MM.1S (cell line): ENCODE data around the gene SUSD1.

Experiments used
- DNase-seq: peaks from one replicate; pipeline ENCODE4 v3.0.0-alpha.2; 2015
- H2AFZ ChIP-seq: fragments of 300-600 bp; sonication (generic); 2 replicates; pipeline ENCODE4 v1.6.0; 2016; ENCODE audit warnings: antibody characterized with exemption, low read length
- H3F3A ChIP-seq: fragments of 300-600 bp; sonication (generic); 2 replicates; pipeline ENCODE4 v1.6.1; 2016; ENCODE audit warnings: mild to moderate bottlenecking, antibody characterized with exemption, low read length, moderate library complexity, mixed read lengths; ENCODE audit not compliant: insufficient read depth
- H3K27ac ChIP-seq: fragments of 300-600 bp; sonication (generic); 2 replicates; pipeline ENCODE4 v1.5.1; 2016; ENCODE audit warnings: mild to moderate bottlenecking, low read length
- H3K27me3 ChIP-seq: fragments of 300-600 bp; sonication (generic); replicated peaks from 2 replicates; pipeline ENCODE4 v1.6.0; 2016; ENCODE audit warnings: low read length; ENCODE audit not compliant: insufficient read depth
- H3K36me3 ChIP-seq: fragments of 300-600 bp; sonication (generic); replicated peaks from 2 replicates; pipeline ENCODE4 v1.6.1; 2016; ENCODE audit warnings: mild to moderate bottlenecking, low read length, mixed read lengths; ENCODE audit not compliant: insufficient read depth
- H3K4me1 ChIP-seq: fragments of 300-600 bp; sonication (generic); 2 replicates; pipeline ENCODE4 v1.6.1; 2016; ENCODE audit warnings: low read length, mixed read lengths
- H3K4me2 ChIP-seq: fragments of 300-600 bp; sonication (generic); 2 replicates; pipeline ENCODE4 v1.6.0; 2016; ENCODE audit warnings: low read depth, low read length
- H3K4me3 ChIP-seq: fragments of 300-600 bp; sonication (generic); 2 replicates; pipeline ENCODE4 v1.5.1; 2016; ENCODE audit warnings: low read length, mixed read lengths
- H3K79me2 ChIP-seq: fragments of 300-600 bp; sonication (generic); 2 replicates; pipeline ENCODE4 v1.6.1; 2016; ENCODE audit warnings: mixed run types, low read length, mixed read lengths
- H3K9ac ChIP-seq: fragments of 300-600 bp; sonication (generic); 2 replicates; pipeline ENCODE4 v1.6.1; 2016; ENCODE audit warnings: low read length, mixed read lengths
- H3K9me2 ChIP-seq: fragments of 300-600 bp; sonication (generic); replicated peaks from 2 replicates; pipeline ENCODE4 v1.6.1; 2016; ENCODE audit warnings: mild to moderate bottlenecking, low read length, mixed read lengths; ENCODE audit not compliant: insufficient read depth
- H3K9me3 ChIP-seq: fragments of 300-600 bp; sonication (generic); replicated peaks from 2 replicates; pipeline ENCODE4 v1.6.1; 2016; ENCODE audit warnings: mild to moderate bottlenecking, low read length, mixed read lengths; ENCODE audit not compliant: insufficient read depth
- H4K20me1 ChIP-seq: fragments of 300-600 bp; sonication (generic); 2 replicates; pipeline ENCODE4 v1.6.1; 2016; ENCODE audit warnings: mild to moderate bottlenecking, low read length, moderate library complexity, mixed read lengths; ENCODE audit not compliant: insufficient read depth
- EZH2 ChIP-seq: fragments of 300-600 bp; sonication (generic); optimal IDR thresholded peaks from 2 replicates; pipeline ENCODE3; 2017; ENCODE audit warnings: low read depth, mild to moderate bottlenecking, antibody characterized with exemption, low read length, mixed read lengths
- EZH2phosphoT487 ChIP-seq: fragments of 300-600 bp; sonication (generic); IDR thresholded peaks from 2 replicates; pipeline ENCODE4 v1.6.1; 2018; ENCODE audit warnings: antibody characterized with exemption, low read length
- TF ChIP-seq, protein P1 (sequence below): fragments of 300-600 bp; sonication (generic); IDR thresholded peaks from 2 replicates; pipeline ENCODE4 v1.5.1; 2016; ENCODE audit warnings: antibody characterized with exemption, low read length, mixed read lengths

Gene SUSD1

DNA sequence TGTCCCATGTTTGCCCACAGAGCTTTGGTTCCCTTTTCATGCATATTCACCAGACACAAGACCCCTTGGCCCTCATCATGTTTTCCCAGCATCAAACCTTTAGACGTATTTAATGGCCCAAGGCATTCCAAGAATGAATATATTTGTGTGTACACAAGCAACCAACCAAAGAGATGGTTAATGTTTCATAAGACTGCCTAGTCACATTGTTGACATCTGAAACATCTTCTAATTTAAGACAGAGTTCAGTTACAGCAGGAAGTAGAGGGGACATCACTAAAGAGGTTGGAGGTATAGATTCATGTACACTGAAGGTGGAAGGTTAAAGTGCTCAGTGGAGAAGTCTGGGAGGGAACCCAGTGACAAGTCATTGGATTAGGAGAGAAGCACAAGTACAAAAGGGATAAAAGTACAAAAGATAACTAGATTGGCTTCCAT is 49.1 kb downstream of the SUSD1 start:
- Histone ChIP-seq H3K36me3 (no peaks in the 10 kb centered on the region), H4K20me1 (no peaks in the 10 kb centered on the region), H3K9me2 (no peaks in the 10 kb centered on the region), H3K9me3 (no peaks in the 10 kb centered on the region), H3K79me2 (no peaks in the 10 kb centered on the region), H3K4me1 (no peaks in the 10 kb centered on the region), H3K9ac (no peak overlapping the region), H3K4me3 (no peak overlapping the region), H3K27ac (no peak overlapping the region), H3F3A (no peaks in the 10 kb centered on the region), H2AFZ (no peak overlapping the region), H3K27me3 (no peaks in the 10 kb centered on the region), H3K4me2 (no peak overlapping the region)
- no peak for TF ChIP-seq EZH2phosphoT487
- TF ChIP-seq, protein P1, sequence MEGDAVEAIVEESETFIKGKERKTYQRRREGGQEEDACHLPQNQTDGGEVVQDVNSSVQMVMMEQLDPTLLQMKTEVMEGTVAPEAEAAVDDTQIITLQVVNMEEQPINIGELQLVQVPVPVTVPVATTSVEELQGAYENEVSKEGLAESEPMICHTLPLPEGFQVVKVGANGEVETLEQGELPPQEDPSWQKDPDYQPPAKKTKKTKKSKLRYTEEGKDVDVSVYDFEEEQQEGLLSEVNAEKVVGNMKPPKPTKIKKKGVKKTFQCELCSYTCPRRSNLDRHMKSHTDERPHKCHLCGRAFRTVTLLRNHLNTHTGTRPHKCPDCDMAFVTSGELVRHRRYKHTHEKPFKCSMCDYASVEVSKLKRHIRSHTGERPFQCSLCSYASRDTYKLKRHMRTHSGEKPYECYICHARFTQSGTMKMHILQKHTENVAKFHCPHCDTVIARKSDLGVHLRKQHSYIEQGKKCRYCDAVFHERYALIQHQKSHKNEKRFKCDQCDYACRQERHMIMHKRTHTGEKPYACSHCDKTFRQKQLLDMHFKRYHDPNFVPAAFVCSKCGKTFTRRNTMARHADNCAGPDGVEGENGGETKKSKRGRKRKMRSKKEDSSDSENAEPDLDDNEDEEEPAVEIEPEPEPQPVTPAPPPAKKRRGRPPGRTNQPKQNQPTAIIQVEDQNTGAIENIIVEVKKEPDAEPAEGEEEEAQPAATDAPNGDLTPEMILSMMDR: no peak
- no peak for TF ChIP-seq EZH2
- no peak for DNase-seq

DNA sequence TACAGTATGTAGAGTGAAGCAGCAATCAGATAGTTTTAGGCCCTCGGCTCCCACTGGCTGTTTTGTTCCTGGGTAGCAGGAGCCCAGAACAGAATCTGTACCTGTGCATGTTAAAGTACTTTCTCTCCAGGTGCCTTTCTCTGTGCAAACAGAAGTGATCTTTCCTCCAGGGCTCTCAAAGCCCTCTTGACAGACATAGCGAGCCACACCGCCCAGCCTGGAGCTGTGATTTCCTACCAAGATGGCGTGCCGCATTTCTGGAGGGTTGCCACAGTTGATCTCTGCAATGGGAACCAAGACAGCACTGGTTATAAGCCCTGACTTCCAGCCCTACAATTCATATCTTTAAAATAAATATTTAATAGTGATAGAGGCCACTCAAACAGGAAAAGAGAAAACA is 50.9 kb downstream of the SUSD1 start:
- Histone ChIP-seq H3K36me3 (no peaks in the 10 kb centered on the region), H3K4me2 (no peak overlapping the region), H3K9ac (no peak overlapping the region), H3K27me3 (no peaks in the 10 kb centered on the region), H2AFZ (no peak overlapping the region), H4K20me1 (no peaks in the 10 kb centered on the region), H3K79me2 (no peaks in the 10 kb centered on the region), H3K9me3 (no peaks in the 10 kb centered on the region), H3K27ac (no peak overlapping the region), H3K4me3 (no peak overlapping the region), H3K9me2 (no peaks in the 10 kb centered on the region), H3F3A (no peaks in the 10 kb centered on the region), H3K4me1 (no peaks in the 10 kb centered on the region)
- DNase-seq: no peak
- TF ChIP-seq, protein P1: no peak
- TF ChIP-seq EZH2phosphoT487 (no peak), EZH2 (no peak)

DNA sequence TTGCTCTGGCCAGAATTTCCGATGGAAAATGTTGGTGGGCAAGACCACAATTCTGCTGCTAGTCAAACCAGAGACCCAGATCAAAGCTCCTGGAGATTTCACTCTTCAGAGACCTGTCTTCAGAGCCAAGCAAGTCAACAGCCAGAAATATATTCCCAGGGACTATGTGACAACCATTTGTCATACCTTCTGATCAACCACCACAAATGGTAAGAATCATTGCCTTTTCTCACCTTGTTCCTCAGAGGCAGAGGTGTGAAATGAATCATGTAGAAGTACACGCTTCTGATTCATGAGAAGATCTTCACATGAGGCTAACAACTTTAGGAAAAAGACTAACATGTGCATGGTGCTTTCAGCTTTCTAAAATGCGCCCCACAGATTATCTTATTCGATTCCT is 53.5 kb downstream of the SUSD1 start:
- no peak for TF ChIP-seq EZH2
- TF ChIP-seq, protein P1: no peak
- no peak for TF ChIP-seq EZH2phosphoT487
- Histone ChIP-seq H3K27ac (no peak overlapping the region), H3K9ac (no peak overlapping the region), H3K79me2 (no peaks in the 10 kb centered on the region), H4K20me1 (no peaks in the 10 kb centered on the region), H3K27me3 (no peaks in the 10 kb centered on the region), H3K4me2 (no peak overlapping the region), H3K4me3 (no peak overlapping the region), H3K9me2 (no peaks in the 10 kb centered on the region), H2AFZ (no peak overlapping the region), H3K9me3 (no peaks in the 10 kb centered on the region), H3K36me3 (no peaks in the 10 kb centered on the region), H3K4me1 (no peaks in the 10 kb centered on the region), H3F3A (no peaks in the 10 kb centered on the region)
- DNase-seq: no peak
